GM12878 (cell line): ENCODE measurements around the gene UBE2C. TPM values are rescaled to one million over a fixed set of nuclear protein-coding genes. Genes with fewer than 3 reads are reported as not detected.
A peak's percentile ranks its signal among the peaks of the same experiment; 100 is the strongest.

Experiments used
- ATAC-seq: fragments of 200-7000 bp; cut with Tn5 transposase; 3 replicates; pipeline ENCODE4 v1.9.1; 2020; ENCODE audit warnings: mild to moderate bottlenecking, moderate library complexity
- BruUV-seq: library from RNA; stranded (reverse); fragments of 400-500 nt; replicated peaks from 2 replicates; lab custom pipeline; 2021; lab: Mats Ljungman, UMichigan
- CTCF ChIA-PET: fragments of 300-600 bp; sonication (Branson Sonifier 250); formaldehyde crosslinking; extraction: SDS; loops from one replicate; lab custom pipeline; 2021; ENCODE audit warnings: inconsistent platforms; lab: Yijun Ruan, JAX
- POLR2A ChIA-PET: fragments of 350-600 bp; formaldehyde crosslinking; extraction: SDS; loops from one replicate; lab custom pipeline; 2021; ENCODE audit warnings: inconsistent platforms; lab: Charles Lee
- RAD21 ChIA-PET: fragments of 300-600 bp; sonication (Branson Sonifier 250); formaldehyde crosslinking; loops from one replicate; lab custom pipeline; 2023; ENCODE audit warnings: antibody characterized with exemption; ENCODE audit not compliant: unreplicated experiment; lab: Charles Lee
- SMC1A ChIA-PET: fragments of 300-600 bp; sonication (Branson Sonifier 250); formaldehyde crosslinking; loops from one replicate; lab custom pipeline; 2023; ENCODE audit not compliant: unreplicated experiment, uncharacterized antibody; lab: Charles Lee
- DNase-seq: peaks from one replicate; pipeline ENCODE4 v3.0.0-alpha.2; 2011; ENCODE audit warnings: low read depth, low spot score
- FAIRE-seq: peaks from 3 replicates; lab custom pipeline; 2011; peaks lifted over from hg19 to GRCh38; lab: Jason Lieb, UNC
- H2AFZ ChIP-seq: 2 replicates; pipeline ENCODE4 v1.6.0; 2011; ENCODE audit warnings: low read depth, low read length, control low read depth; ENCODE audit not compliant: control insufficient read depth
- H3K27ac ChIP-seq: 2 replicates; pipeline ENCODE4 v1.5.1; 2011; ENCODE audit warnings: control low read depth; ENCODE audit not compliant: control insufficient read depth, insufficient read depth
- H3K27me3 ChIP-seq, 2 experiments: replicated peaks in 1 of 2; 2 replicates each; pipeline versions ENCODE4 v1.6.0 to v1.6.1; 2011; ENCODE audit warnings: low read length in 1 of 2; ENCODE audit not compliant: control insufficient read depth in 2 of 2, insufficient read depth in 2 of 2
- H3K36me3 ChIP-seq, 2 experiments: 2 replicates each; pipeline ENCODE4 v1.5.1; 2011; ENCODE audit warnings: low read length in 1 of 2; ENCODE audit not compliant: control insufficient read depth in 2 of 2, insufficient read depth in 2 of 2
- H3K4me1 ChIP-seq: 2 replicates; pipeline ENCODE4 v1.6.1; 2011; ENCODE audit warnings: mild to moderate bottlenecking, low read length, moderate library complexity, mixed read lengths; ENCODE audit not compliant: control insufficient read depth, insufficient read depth
- H3K4me2 ChIP-seq: 2 replicates; pipeline ENCODE4 v1.6.0; 2011; ENCODE audit warnings: control low read depth; ENCODE audit not compliant: control insufficient read depth, insufficient read depth
- H3K4me3 ChIP-seq: fragments of 200-600 bp; sonication (generic); 2 replicates; pipeline ENCODE4 v1.5.1; 2016
- H3K79me2 ChIP-seq: 2 replicates; pipeline ENCODE4 v1.6.0; 2011; ENCODE audit warnings: low read length; ENCODE audit not compliant: control insufficient read depth, insufficient read depth
- H3K9ac ChIP-seq: 2 replicates; pipeline ENCODE4 v1.8.0; 2011; ENCODE audit warnings: low read length, control low read depth, mixed read lengths; ENCODE audit not compliant: control insufficient read depth, insufficient read depth
- H3K9me3 ChIP-seq: replicated peaks from 3 replicates; pipeline ENCODE4 v1.5.1; 2011; ENCODE audit warnings: mild to moderate bottlenecking, low read length; ENCODE audit not compliant: control insufficient read depth, insufficient read depth
- H4K20me1 ChIP-seq: 2 replicates; pipeline ENCODE4 v1.6.0; 2011; ENCODE audit not compliant: control insufficient read depth, insufficient read depth
- LARP7 ChIP-seq: fragments of 450-650 bp; IDR thresholded peaks from 2 replicates; pipeline ENCODE4 v1.6.1; 2017; ENCODE audit warnings: mild to moderate bottlenecking
- MXI1 ChIP-seq: fragments of 150-350 bp; IDR thresholded peaks from 2 replicates; pipeline ENCODE4 v1.6.1; 2011; ENCODE audit warnings: low read depth, mild to moderate bottlenecking, inconsistent platforms, low read length, improper control_type of control experiment
- NR2F1 ChIP-seq: fragments of 450-650 bp; conservative IDR thresholded peaks from 2 replicates; pipeline ENCODE4 v1.6.1; 2017; ENCODE audit warnings: mild to moderate bottlenecking
- RBBP5 ChIP-seq: fragments of 200-600 bp; sonication (generic); conservative IDR thresholded peaks from 2 replicates; pipeline ENCODE4 v1.6.1; 2016
- ZBED1 ChIP-seq: IDR thresholded peaks from 2 replicates; pipeline ENCODE4 v1.6.1; 2016; ENCODE audit warnings: borderline replicate concordance
- ZNF384 ChIP-seq: IDR thresholded peaks from 2 replicates; pipeline ENCODE4 v1.6.1; 2012; ENCODE audit warnings: low read depth, mild to moderate bottlenecking, low read length, improper control_type of control experiment, borderline replicate concordance
- ZZZ3 ChIP-seq: IDR thresholded peaks from 2 replicates; pipeline ENCODE4 v1.6.1; 2011; ENCODE audit warnings: low read depth; ENCODE audit not compliant: control insufficient read depth, insufficient read length
- WGBS: methylation state at CpG from one replicate; pipeline ENCODE4 v1.1.6; 2016; ENCODE audit warnings: low lambda C conversion rate; ENCODE audit not compliant: insufficient replicate concordance, insufficient coverage; ENCODE audit errors: missing lambda C conversion rate; 5-methylcytosine and 5-hydroxymethylcytosine counted together
- in situ Hi-C: fragments of 300-500 bp; cut with MboI; formaldehyde crosslinking; loops from 9 replicates; pipeline ENCODE4 v1.14.3; 2018; ENCODE audit warnings: mixed read lengths
- intact Hi-C: fragments of 100-400 bp; cut with micrococcal nuclease; formaldehyde crosslinking; loops from one replicate; pipeline ENCODE4 v1.14.2; 2022; ENCODE audit not compliant: unreplicated experiment
- polyA plus RNA-seq, 11 experiments: library from polyadenylated mRNA; depleted of rRNA in 4 of 11; unstranded in 6 of 11; stranded (reverse) in 5 of 11; fragments of >200 nt; fragmentation: Nextera tagmentation in 4 of 11; fragmentation: Illumina TruSeq in 1 of 11; extraction: Ambion mirVana in 4 of 11; extraction: Trizol in 1 of 11; gene quantifications; 1 replicate in 1 of 11; 2 replicates in 10 of 11; pipeline versions ENCODE4 v1.2.1 to v1.2.3, GENCODE V29; 2011 to 2016; ENCODE audit warnings: inconsistent platforms in 2 of 11, missing spikeins in 2 of 11, low read depth in 1 of 11
- total RNA-seq, 4 experiments: library from RNA; depleted of rRNA in 3 of 4; stranded (reverse); fragments of >200 nt in 3 of 4; fragmentation: Illumina TruSeq in 1 of 4; extraction: Trizol in 1 of 4; gene quantifications; 2 replicates each; pipeline versions ENCODE4 v1.2.1 to v1.2.3, GENCODE V29; 2013 to 2021
- TF ChIP-seq, protein P1 (sequence below): IDR thresholded peaks from 2 replicates; pipeline ENCODE4 v1.6.1; 2012; ENCODE audit warnings: mild to moderate bottlenecking, low read depth, low read length
- TF ChIP-seq, protein P2 (sequence below): fragments of 450-650 bp; IDR thresholded peaks from 2 replicates; pipeline ENCODE4 v1.6.1; 2017; ENCODE audit warnings: mild to moderate bottlenecking, moderate library complexity
- TF ChIP-seq, protein P3 (sequence below): fragments of 450-650 bp; IDR thresholded peaks from 2 replicates; pipeline ENCODE4 v1.6.1; 2018; ENCODE audit warnings: borderline replicate concordance, mild to moderate bottlenecking; ENCODE audit not compliant: partially characterized antibody

The UBE2C gene
- total and polyA plus RNA-seq, 10 of the 15 experiments (the other 5 are each of a cell fraction or from before 2014, with no cell fraction given), result 86.2 to 412 (median 176) TPM

DNA sequence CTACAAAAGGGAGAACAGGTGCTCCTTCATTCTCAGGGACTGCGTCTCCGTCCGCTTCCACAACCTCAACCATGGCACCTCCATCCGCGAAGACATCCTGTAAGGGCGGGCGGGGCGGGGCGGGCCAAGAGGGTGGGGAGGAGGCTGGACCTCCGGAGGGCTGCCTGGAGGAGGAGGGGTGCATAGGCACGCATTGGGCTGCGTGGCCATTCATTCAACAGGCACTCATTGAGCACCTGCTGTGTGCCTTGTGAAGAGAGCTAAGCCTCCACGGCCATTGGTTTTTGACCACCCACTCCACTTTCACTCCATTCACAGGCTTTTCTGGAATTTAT is 45.4 kb downstream of the UBE2C start (continued):
- TF ChIP-seq ZBED1 (0 out of 2 replicates have a peak, but pooled peaks have one; percentile 9), LARP7 (no peak)
- TF ChIP-seq, protein P1, sequence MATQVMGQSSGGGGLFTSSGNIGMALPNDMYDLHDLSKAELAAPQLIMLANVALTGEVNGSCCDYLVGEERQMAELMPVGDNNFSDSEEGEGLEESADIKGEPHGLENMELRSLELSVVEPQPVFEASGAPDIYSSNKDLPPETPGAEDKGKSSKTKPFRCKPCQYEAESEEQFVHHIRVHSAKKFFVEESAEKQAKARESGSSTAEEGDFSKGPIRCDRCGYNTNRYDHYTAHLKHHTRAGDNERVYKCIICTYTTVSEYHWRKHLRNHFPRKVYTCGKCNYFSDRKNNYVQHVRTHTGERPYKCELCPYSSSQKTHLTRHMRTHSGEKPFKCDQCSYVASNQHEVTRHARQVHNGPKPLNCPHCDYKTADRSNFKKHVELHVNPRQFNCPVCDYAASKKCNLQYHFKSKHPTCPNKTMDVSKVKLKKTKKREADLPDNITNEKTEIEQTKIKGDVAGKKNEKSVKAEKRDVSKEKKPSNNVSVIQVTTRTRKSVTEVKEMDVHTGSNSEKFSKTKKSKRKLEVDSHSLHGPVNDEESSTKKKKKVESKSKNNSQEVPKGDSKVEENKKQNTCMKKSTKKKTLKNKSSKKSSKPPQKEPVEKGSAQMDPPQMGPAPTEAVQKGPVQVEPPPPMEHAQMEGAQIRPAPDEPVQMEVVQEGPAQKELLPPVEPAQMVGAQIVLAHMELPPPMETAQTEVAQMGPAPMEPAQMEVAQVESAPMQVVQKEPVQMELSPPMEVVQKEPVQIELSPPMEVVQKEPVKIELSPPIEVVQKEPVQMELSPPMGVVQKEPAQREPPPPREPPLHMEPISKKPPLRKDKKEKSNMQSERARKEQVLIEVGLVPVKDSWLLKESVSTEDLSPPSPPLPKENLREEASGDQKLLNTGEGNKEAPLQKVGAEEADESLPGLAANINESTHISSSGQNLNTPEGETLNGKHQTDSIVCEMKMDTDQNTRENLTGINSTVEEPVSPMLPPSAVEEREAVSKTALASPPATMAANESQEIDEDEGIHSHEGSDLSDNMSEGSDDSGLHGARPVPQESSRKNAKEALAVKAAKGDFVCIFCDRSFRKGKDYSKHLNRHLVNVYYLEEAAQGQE, result no peak
- TF ChIP-seq, protein P2, sequence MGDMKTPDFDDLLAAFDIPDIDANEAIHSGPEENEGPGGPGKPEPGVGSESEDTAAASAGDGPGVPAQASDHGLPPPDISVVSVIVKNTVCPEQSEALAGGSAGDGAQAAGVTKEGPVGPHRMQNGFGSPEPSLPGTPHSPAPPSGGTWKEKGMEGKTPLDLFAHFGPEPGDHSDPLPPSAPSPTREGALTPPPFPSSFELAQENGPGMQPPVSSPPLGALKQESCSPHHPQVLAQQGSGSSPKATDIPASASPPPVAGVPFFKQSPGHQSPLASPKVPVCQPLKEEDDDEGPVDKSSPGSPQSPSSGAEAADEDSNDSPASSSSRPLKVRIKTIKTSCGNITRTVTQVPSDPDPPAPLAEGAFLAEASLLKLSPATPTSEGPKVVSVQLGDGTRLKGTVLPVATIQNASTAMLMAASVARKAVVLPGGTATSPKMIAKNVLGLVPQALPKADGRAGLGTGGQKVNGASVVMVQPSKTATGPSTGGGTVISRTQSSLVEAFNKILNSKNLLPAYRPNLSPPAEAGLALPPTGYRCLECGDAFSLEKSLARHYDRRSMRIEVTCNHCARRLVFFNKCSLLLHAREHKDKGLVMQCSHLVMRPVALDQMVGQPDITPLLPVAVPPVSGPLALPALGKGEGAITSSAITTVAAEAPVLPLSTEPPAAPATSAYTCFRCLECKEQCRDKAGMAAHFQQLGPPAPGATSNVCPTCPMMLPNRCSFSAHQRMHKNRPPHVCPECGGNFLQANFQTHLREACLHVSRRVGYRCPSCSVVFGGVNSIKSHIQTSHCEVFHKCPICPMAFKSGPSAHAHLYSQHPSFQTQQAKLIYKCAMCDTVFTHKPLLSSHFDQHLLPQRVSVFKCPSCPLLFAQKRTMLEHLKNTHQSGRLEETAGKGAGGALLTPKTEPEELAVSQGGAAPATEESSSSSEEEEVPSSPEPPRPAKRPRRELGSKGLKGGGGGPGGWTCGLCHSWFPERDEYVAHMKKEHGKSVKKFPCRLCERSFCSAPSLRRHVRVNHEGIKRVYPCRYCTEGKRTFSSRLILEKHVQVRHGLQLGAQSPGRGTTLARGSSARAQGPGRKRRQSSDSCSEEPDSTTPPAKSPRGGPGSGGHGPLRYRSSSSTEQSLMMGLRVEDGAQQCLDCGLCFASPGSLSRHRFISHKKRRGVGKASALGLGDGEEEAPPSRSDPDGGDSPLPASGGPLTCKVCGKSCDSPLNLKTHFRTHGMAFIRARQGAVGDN, result 0 out of 2 replicates have a peak, but pooled peaks have one; percentile 17

DNA sequence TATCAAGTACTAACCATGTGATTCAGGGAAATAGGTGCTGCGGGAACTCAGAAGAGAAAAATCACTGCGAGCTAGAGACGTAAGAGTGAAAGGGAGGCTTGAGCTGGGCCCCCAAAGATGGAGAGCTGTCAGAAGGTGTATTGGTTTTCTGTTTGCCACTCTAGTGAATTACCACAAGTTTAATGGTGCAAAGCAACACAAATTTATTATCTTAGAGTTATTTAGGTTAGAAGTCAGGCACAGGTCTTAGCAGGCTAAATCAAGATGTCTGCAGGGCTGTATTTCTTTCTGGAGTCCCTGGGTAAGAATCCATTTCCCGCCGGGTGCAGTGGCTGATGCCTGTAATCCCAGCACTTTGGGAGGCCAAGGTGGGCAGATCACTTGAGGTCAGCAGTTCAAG is 47.5 kb downstream of the UBE2C start:
- WGBS, result 99% methylated on average over 5 of the region's 5 CpGs
- ChIA-PET POLR2A (interaction anchor here (1.5 kb wide), 2 partner anchors 30 to 74 kb away, joined by 3 to 4 read pairs; partner anchors contain the start of gene PCIF1), RAD21 (no interaction called here), CTCF (interaction anchor here (1.4 kb wide), 1 partner anchor 110 kb away, joined by 3 read pairs; no protein-coding TSS in a partner anchor), SMC1A (interaction anchor here (0.5 kb wide), 1 partner anchor 60 kb away, joined by 3 read pairs; no protein-coding TSS in a partner anchor)
- Histone ChIP-seq H3K36me3 (no peaks in the 10 kb centered on the region), H3K79me2 (peaks cover 19% of the 10 kb centered on the region), H3K27me3 (no peaks in the 10 kb centered on the region), H3K9ac (no peak overlapping the region), H3K9me3 (no peaks in the 10 kb centered on the region), H2AFZ (no peak overlapping the region), H3K27ac (no peak overlapping the region), H3K4me3 (no peak overlapping the region), H3K4me2 (no peak overlapping the region), H3K4me1 (peaks cover 8% of the 10 kb centered on the region), H4K20me1 (no peaks in the 10 kb centered on the region)
- in situ Hi-C loops (no loop called here), intact Hi-C loops (loop anchor here (5.0 kb wide), 1 partner anchor 48 kb away; the partner anchor contains the start of gene UBE2C)
- ATAC-seq, result no peak
- no TSS peak for BruUV-seq
- DNase-seq, result no peak
- FAIRE-seq, result no peak
- no peak for TF ChIP-seq ZNF384
- TF ChIP-seq, protein P3, sequence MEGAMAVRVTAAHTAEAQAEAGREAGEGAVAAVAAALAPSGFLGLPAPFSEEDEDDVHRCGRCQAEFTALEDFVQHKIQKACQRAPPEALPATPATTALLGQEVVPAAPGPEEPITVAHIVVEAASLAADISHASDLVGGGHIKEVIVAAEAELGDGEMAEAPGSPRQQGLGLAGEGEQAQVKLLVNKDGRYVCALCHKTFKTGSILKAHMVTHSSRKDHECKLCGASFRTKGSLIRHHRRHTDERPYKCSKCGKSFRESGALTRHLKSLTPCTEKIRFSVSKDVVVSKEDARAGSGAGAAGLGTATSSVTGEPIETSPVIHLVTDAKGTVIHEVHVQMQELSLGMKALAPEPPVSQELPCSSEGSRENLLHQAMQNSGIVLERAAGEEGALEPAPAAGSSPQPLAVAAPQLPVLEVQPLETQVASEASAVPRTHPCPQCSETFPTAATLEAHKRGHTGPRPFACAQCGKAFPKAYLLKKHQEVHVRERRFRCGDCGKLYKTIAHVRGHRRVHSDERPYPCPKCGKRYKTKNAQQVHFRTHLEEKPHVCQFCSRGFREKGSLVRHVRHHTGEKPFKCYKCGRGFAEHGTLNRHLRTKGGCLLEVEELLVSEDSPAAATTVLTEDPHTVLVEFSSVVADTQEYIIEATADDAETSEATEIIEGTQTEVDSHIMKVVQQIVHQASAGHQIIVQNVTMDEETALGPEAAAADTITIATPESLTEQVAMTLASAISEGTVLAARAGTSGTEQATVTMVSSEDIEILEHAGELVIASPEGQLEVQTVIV, result no peak
- no peak for TF ChIP-seq RBBP5
- TF ChIP-seq MXI1, result no peak
- TF ChIP-seq ZZZ3, result no peak
- TF ChIP-seq NR2F1, result no peak
